Gastroesophageal sphincter (tissue), 4 donors: ENCODE measurements around the gene SFI1. TPM values are rescaled to one million over a fixed set of nuclear protein-coding genes. Genes with fewer than 3 reads are reported as not detected.

Source experiments
- ATAC-seq: fragments of 150-250 bp; one replicate; pipeline ENCODE4 v1.9.1; 2016; ENCODE audit warnings: mild to moderate bottlenecking, moderate library complexity
- H3K27ac ChIP-seq, 4 donors: fragments of 200-600 bp; sonication (generic) in 3 of 4; 1 replicate in 3 of 4; 2 replicates in 1 of 4; pipeline ENCODE4 v1.5.1; 2016 to 2019
- H3K27me3 ChIP-seq: fragments of 200-600 bp; sonication (generic); one replicate; pipeline ENCODE4 v1.5.1; 2019
- H3K36me3 ChIP-seq, 2 donors: fragments of 200-600 bp; sonication (generic); one replicate each; pipeline ENCODE4 v1.5.1; 2019; ENCODE audit warnings: control low read depth in 1 of 2
- H3K4me1 ChIP-seq, 3 donors: fragments of 200-600 bp; sonication (generic); 1 replicate in 2 of 3; 2 replicates in 1 of 3; pipeline ENCODE4 v1.5.1; 2016 to 2019; ENCODE audit warnings: control low read depth in 2 of 3
- H3K4me3 ChIP-seq, 2 donors: fragments of 200-600 bp; sonication (generic); one replicate each; pipeline ENCODE4 v1.5.1; 2019; ENCODE audit warnings: mild to moderate bottlenecking in 1 of 2, moderate library complexity in 1 of 2
- H3K9me3 ChIP-seq, 3 donors: fragments of 200-600 bp; sonication (generic); one replicate each; pipeline ENCODE4 v1.5.1; 2017 to 2019; ENCODE audit warnings: control low read depth in 2 of 3
- EP300 ChIP-seq: sonication (generic); formaldehyde crosslinking; IDR thresholded peaks from one replicate; pipeline ENCODE4 v1.6.1; 2017; ENCODE audit warnings: antibody characterized with exemption, mild to moderate bottlenecking
- POLR2A ChIP-seq, 2 donors: fragments of 450-650 bp; IDR thresholded peaks; one replicate each; pipeline ENCODE4 v1.6.1; 2017; ENCODE audit warnings: antibody characterized with exemption in 2 of 2, mild to moderate bottlenecking in 2 of 2, moderate library complexity in 1 of 2
- POLR2AphosphoS5 ChIP-seq: sonication (generic); formaldehyde crosslinking; IDR thresholded peaks from one replicate; pipeline ENCODE4 v1.6.1; 2017; ENCODE audit warnings: antibody characterized with exemption
- WGBS, 2 donors: methylation state at CpG; one replicate each; pipeline ENCODE4 v1.1.5; 2018; ENCODE audit warnings: low coverage in 1 of 2; 5-methylcytosine and 5-hydroxymethylcytosine counted together
- total RNA-seq, 4 donors: library from RNA; depleted of rRNA; stranded (reverse); fragments of >200 nt; gene quantifications; one replicate each; pipeline ENCODE4 v1.1.0, GENCODE V29; 2016
- TF ChIP-seq, protein P1 (sequence below), 4 experiments: fragments of 200-600 bp in 2 of 4; fragments of 450-650 bp in 2 of 4; sonication (generic) in 1 of 4; IDR thresholded peaks; one replicate each; pipeline ENCODE4 v1.5.1; 2017 to 2019; ENCODE audit warnings: antibody characterized with exemption in 4 of 4, mild to moderate bottlenecking in 2 of 4, moderate library complexity in 2 of 4

The SFI1 gene
- total RNA-seq, 4 donors from 2014 or later: 14.4 to 54.8 (median 20.0) TPM

DNA sequence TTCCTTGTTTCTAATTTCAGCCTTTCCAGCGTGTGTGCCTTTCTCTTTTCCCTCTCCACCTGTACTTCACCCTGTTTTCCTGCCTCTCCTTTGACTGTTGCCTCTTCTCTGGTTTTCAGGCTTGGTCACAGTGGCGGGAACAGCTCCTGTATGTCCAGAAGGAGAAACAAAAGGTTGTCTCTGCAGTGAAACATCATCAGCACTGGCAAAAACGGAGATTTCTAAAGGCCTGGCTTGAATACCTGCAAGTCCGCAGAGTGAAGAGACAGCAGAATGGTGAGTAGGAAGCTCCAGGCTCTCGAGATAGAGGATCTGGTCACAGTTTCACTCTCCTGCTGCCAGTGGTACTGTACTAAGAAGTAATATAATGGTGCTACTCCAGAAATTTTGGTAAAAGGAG is 76.6 kb downstream of the SFI1 start:
- H3K4me3 ChIP-seq: no peak overlapping the region
- TF ChIP-seq POLR2A (IDR thresholded peaks at IDR 0.05) (no peak), EP300 (no peak), POLR2AphosphoS5 (no peak)
- TF ChIP-seq, protein P1, sequence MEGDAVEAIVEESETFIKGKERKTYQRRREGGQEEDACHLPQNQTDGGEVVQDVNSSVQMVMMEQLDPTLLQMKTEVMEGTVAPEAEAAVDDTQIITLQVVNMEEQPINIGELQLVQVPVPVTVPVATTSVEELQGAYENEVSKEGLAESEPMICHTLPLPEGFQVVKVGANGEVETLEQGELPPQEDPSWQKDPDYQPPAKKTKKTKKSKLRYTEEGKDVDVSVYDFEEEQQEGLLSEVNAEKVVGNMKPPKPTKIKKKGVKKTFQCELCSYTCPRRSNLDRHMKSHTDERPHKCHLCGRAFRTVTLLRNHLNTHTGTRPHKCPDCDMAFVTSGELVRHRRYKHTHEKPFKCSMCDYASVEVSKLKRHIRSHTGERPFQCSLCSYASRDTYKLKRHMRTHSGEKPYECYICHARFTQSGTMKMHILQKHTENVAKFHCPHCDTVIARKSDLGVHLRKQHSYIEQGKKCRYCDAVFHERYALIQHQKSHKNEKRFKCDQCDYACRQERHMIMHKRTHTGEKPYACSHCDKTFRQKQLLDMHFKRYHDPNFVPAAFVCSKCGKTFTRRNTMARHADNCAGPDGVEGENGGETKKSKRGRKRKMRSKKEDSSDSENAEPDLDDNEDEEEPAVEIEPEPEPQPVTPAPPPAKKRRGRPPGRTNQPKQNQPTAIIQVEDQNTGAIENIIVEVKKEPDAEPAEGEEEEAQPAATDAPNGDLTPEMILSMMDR (IDR thresholded peaks at IDR 0.05): no peak
- no peaks in the 10 kb centered on the region for H3K9me3 ChIP-seq
- H3K36me3 ChIP-seq: peaks cover 0 to 56% of the 10 kb centered on the region in 2 donors
- WGBS, 2 donors: 70 to 77% methylated on average over 2 to 5 of the region's 5 CpGs
- H3K27ac ChIP-seq: no peak overlapping the region
- no peak for ATAC-seq
- no peaks in the 10 kb centered on the region for H3K27me3 ChIP-seq
- H3K4me1 ChIP-seq: no peaks in the 10 kb centered on the region

DNA sequence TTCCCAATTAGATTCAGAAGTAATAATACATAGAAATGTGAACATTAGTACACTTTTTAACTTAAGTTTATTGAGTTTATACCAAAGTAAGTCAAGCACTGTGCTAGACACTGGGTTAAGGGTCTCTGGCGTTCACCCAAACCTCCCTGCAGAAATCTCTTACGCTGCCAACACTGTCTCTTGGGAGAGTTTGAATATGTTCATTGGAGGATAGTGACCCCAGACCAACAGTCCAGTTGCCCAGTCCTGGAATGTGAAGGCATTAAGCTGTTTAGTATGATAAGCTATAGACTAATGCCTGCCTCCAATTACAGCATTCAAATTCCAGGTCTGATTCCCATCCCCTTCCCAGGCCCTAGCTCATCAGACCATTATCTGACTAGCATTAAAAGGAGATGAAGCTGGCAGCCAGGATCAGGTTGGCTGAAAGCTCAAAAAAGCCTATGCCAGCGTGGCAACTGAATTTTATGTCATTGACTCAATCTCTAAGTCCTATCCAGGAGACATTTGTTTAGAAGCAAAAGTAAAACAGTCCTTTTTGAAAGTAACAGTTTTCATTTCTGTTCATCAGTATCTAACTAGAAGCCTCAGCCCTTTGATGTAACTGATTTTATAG is 77.8 kb downstream of the SFI1 start:
- H3K4me3 ChIP-seq: no peak overlapping the region
- 65 to 100% methylated on average over 2 to 3 of the region's 3 CpGs for WGBS, 2 donors
- H3K27me3 ChIP-seq: no peaks in the 10 kb centered on the region
- no peak for TF ChIP-seq POLR2AphosphoS5
- no peak for TF ChIP-seq EP300
- TF ChIP-seq, protein P1 (IDR thresholded peaks at IDR 0.05): no peak
- no peak for TF ChIP-seq POLR2A (IDR thresholded peaks at IDR 0.05)
- no peak overlapping the region for H3K27ac ChIP-seq
- no peak for ATAC-seq
- H3K9me3 ChIP-seq: no peaks in the 10 kb centered on the region
- H3K4me1 ChIP-seq: no peaks in the 10 kb centered on the region
- peaks cover 0 to 68% of the 10 kb centered on the region in 2 donors for H3K36me3 ChIP-seq

DNA sequence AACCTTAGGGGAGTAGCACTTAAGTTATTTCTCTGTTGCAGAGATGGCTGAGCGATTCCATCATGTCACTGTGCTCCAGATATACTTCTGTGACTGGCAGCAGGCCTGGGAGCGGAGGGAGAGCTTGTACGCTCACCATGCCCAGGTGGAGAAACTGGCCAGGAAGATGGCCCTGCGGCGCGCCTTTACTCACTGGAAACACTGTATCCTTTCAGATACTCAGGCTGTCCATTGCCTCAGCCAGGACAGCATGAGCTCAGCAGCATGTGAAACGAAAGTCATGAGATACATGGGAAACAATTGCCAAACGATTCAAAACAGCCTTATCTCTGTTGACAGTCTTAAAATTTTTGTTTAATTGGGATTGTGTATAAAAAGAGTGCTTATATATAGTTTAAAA is 78.9 kb downstream of the SFI1 start:
- no peak for TF ChIP-seq POLR2A (IDR thresholded peaks at IDR 0.05)
- no peak for TF ChIP-seq EP300
- no peak for TF ChIP-seq POLR2AphosphoS5
- TF ChIP-seq, protein P1 (IDR thresholded peaks at IDR 0.05): no peak
- Histone ChIP-seq H3K36me3 (peaks cover 0 to 76% of the 10 kb centered on the region in 2 donors), H3K9me3 (no peaks in the 10 kb centered on the region), H3K4me3 (no peak overlapping the region), H3K4me1 (no peaks in the 10 kb centered on the region), H3K27ac (no peak overlapping the region), H3K27me3 (no peaks in the 10 kb centered on the region)
- no peak for ATAC-seq
- WGBS, 2 donors: 84 to 86% methylated on average over 2 to 5 of the region's 8 CpGs

DNA sequence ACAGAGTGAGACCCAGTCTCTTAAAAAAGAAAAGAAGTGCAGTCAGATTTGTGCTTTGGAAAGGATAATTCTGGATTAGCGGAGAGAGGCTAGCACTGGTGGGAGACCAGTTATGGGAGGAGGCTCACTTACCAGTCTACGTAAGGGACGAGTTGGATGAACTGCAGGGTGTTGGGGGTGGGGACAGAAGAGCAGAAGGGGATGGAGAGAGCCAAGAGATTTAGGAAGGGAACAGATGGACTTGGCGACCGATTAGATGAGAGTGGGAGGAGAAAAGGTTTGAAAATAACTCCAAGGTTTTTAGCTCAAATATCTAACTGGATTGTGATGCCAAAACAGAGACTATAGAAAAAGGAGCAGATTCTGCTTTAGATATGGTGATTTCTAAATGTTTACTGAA is 81.4 kb downstream of the SFI1 start:
- Histone ChIP-seq H3K4me3 (no peak overlapping the region), H3K27me3 (no peaks in the 10 kb centered on the region), H3K36me3 (peaks cover 0 to 80% of the 10 kb centered on the region in 2 donors), H3K27ac (no peak overlapping the region), H3K4me1 (no peaks in the 10 kb centered on the region), H3K9me3 (no peaks in the 10 kb centered on the region)
- no peak for TF ChIP-seq POLR2AphosphoS5
- TF ChIP-seq POLR2A (IDR thresholded peaks at IDR 0.05): no peak
- TF ChIP-seq EP300: no peak
- TF ChIP-seq, protein P1 (IDR thresholded peaks at IDR 0.05): no peak
- ATAC-seq: no peak
- 73 to 86% methylated on average over 5 of the region's 5 CpGs for whole genome bisulfite sequencing, 2 donors

DNA sequence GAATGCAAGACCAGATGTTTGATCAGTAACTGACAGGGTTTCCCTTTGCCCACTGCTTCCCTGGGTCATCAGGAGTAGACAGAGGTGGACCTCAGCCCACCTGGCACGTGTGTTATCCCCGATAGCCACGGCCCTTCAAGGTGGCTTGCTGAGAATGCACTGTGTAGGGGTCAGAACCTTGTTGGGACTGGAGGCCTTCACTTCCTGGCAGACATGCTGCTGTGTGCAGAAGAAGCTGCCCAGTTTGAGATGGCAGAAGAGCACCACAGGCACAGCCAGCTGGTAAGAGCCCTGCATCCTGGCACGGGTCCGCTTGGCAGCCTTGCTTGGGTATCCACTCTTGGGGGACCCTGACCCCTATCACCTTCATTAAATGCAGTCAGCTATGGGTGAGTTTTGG is 81.8 kb downstream of the SFI1 start:
- ATAC-seq: no peak

More for the DNA sequence above, 81.8 kb downstream of the SFI1 start:
- Histone ChIP-seq H3K4me1 (no peaks in the 10 kb centered on the region), H3K4me3 (no peak overlapping the region), H3K9me3 (no peaks in the 10 kb centered on the region), H3K36me3 (peaks cover 0 to 76% of the 10 kb centered on the region in 2 donors), H3K27ac (no peak overlapping the region), H3K27me3 (no peaks in the 10 kb centered on the region)
- TF ChIP-seq POLR2AphosphoS5: no peak
- TF ChIP-seq, protein P1 (IDR thresholded peaks at IDR 0.05): no peak
- TF ChIP-seq POLR2A (IDR thresholded peaks at IDR 0.05): no peak
- no CpG with 5 or more reads among the region's 5 CpGs for WGBS, 2 donors
